ENCODE measurements around the gene ZNF225.
"Not testable (repeated sequence)": the region's sequence is repeated elsewhere in the genome, so short reads cannot be mapped to it uniquely, and the experiment has no call there.

Gene ZNF225

GRCh38 chr19:44164327-44164672 is 51.1 kb downstream of the ZNF225 start:
- DNase-seq = no peak

GRCh38 chr19:44164673-44165512 is 51.7 kb downstream of the ZNF225 start, which contains the start of gene ZNF226:
ZNF226 (plus strand) TSS chr19:44165100; CDS start chr19:44170081, 4,981 bp downstream.
- peak; percentile 80 for DNase-seq

GRCh38 chr19:44170660-44171059 is 57.5 kb downstream of the ZNF225 start:
- DNase-seq = not testable (repeated sequence)

GRCh38 chr19:44176590-44176989 is 63.4 kb downstream of the ZNF225 start:
- DNase-seq = no peak

- DNase-seq = no peak
Observed at GRCh38 chr19:44180968-44181367, 67.8 kb downstream of the ZNF225 start.

- no peak for DNase-seq
Observed at GRCh38 chr19:44182145-44182544, 68.9 kb downstream of the ZNF225 start.

Measured in activated naive CD4-positive, alpha-beta T cell treated with anti-CD3 and anti-CD28 coated beads, Interleukin-2, amount 50 U/mL, for 16 hours (primary cell).